ENCODE data around the gene ERBB4.

ERBB4 gene

GRCh38 chr2:212427638-212428037 is 111.0 kb downstream of the ERBB4 start:
- FAIRE-seq = no peak

- FAIRE-seq = no peak
These were observed 111.8 kb downstream of the ERBB4 start for GRCh38 chr2:212426637-212427412.

GRCh38 chr2:212424082-212424481 is 114.5 kb downstream of the ERBB4 start:
- no peak for FAIRE-seq

GRCh38 chr2:212423089-212423488 is 115.5 kb downstream of the ERBB4 start:
- no peak for FAIRE-seq

- FAIRE-seq = no peak
These were observed 116.9 kb downstream of the ERBB4 start for GRCh38 chr2:212421556-212422334.

GRCh38 chr2:212416086-212416485 is 122.5 kb downstream of the ERBB4 start:
- no peak for FAIRE-seq

GRCh38 chr2:212414767-212415211 is 123.8 kb downstream of the ERBB4 start:
- FAIRE-seq = no peak

GRCh38 chr2:212409560-212409959 is 129.0 kb downstream of the ERBB4 start:
- FAIRE-seq = no peak

GRCh38 chr2:212408524-212408923 is 130.1 kb downstream of the ERBB4 start:
- FAIRE-seq = no peak

GRCh38 chr2:212406716-212407115 is 131.9 kb downstream of the ERBB4 start:
- no peak for FAIRE-seq

GRCh38 chr2:212402316-212402715 is 136.3 kb downstream of the ERBB4 start:
- FAIRE-seq = no peak

- FAIRE-seq = no peak
These were observed 140.3 kb downstream of the ERBB4 start for GRCh38 chr2:212398316-212398715.

- FAIRE-seq = no peak
These were observed 146.1 kb downstream of the ERBB4 start for GRCh38 chr2:212392544-212392943.

- FAIRE-seq = no peak
These were observed 146.6 kb downstream of the ERBB4 start for GRCh38 chr2:212392043-212392442.

- FAIRE-seq = no peak
These were observed 151.5 kb downstream of the ERBB4 start for GRCh38 chr2:212387146-212387545.

GRCh38 chr2:212385241-212385640 is 153.4 kb downstream of the ERBB4 start:
- no peak for FAIRE-seq

- FAIRE-seq = no peak
These were observed 154.6 kb downstream of the ERBB4 start for GRCh38 chr2:212384027-212384426.

- FAIRE-seq = no peak
These were observed 157.0 kb downstream of the ERBB4 start for GRCh38 chr2:212381428-212382102.

- FAIRE-seq = no peak
These were observed 159.5 kb downstream of the ERBB4 start for GRCh38 chr2:212379103-212379502.

- FAIRE-seq = no peak
These were observed 171.2 kb downstream of the ERBB4 start for GRCh38 chr2:212367431-212367830.

- FAIRE-seq = no peak
These were observed 174.3 kb downstream of the ERBB4 start for GRCh38 chr2:212364112-212364985.

- no peak for FAIRE-seq
These were observed 177.3 kb downstream of the ERBB4 start for GRCh38 chr2:212361174-212361756.

Data from TTC549 (cell line).